Measurements from ENCODE around the gene LTBP3.

The LTBP3 gene

GRCh38 chr11:65491614-65492386 is 66.4 kb downstream of the LTBP3 start (continued):
- TF ChIP-seq ZFP3 (tag by site-specific recombination; IDR thresholded peaks at IDR 0.05; ENCODE audit: low read depth) (no peak), ZNF791 (tag by site-specific recombination; IDR thresholded peaks at IDR 0.05) (no peak), KLF9 (tag by site-specific recombination; IDR thresholded peaks at IDR 0.05; ENCODE audit: low read depth) (peak; percentile 50), ZNF768 (tag by site-specific recombination; IDR thresholded peaks at IDR 0.05) (no peak), ZNF398 (tag by site-specific recombination; IDR thresholded peaks at IDR 0.05) (peak; percentile 73), ZNF624 (tag by site-specific recombination; IDR thresholded peaks at IDR 0.05) (no peak), ZNF529 (tag by site-specific recombination; IDR thresholded peaks at IDR 0.05; ENCODE audit: insufficient replicate concordance) (no peak), ZNF776 (tag by site-specific recombination; IDR thresholded peaks at IDR 0.05; ENCODE audit: borderline replicate concordance) (no peak), ZNF211 (tag by site-specific recombination; IDR thresholded peaks at IDR 0.05; ENCODE audit: low read depth) (no peak), ZSCAN16 (tag by site-specific recombination; IDR thresholded peaks at IDR 0.05) (no peak), ZNF664 (tag by site-specific recombination; IDR thresholded peaks at IDR 0.05) (no peak), GFI1B (tag by site-specific recombination; IDR thresholded peaks at IDR 0.05) (no peak), ZNF585B (tag by site-specific recombination; IDR thresholded peaks at IDR 0.05) (no peak), KLF16 (tag by site-specific recombination; IDR thresholded peaks at IDR 0.05) (no peak; the same call in 1 of the 2 replicates), ZNF350 (tag by site-specific recombination; IDR thresholded peaks at IDR 0.05) (no peak), ZNF335 (tag by site-specific recombination; conservative IDR thresholded peaks at IDR 0.05) (peak; percentile 64), ZBTB10 (tag by site-specific recombination; IDR thresholded peaks at IDR 0.05) (peak; percentile 70; the same call in 1 of the 2 replicates), WT1 (tag by site-specific recombination; IDR thresholded peaks at IDR 0.05) (peak; percentile 59; the same call in 1 of the 2 replicates), ZBTB20 (tag by site-specific recombination; IDR thresholded peaks at IDR 0.05) (peak; percentile 64; the same call in 1 of the 2 replicates)
- TF ChIP-seq, protein P1, sequence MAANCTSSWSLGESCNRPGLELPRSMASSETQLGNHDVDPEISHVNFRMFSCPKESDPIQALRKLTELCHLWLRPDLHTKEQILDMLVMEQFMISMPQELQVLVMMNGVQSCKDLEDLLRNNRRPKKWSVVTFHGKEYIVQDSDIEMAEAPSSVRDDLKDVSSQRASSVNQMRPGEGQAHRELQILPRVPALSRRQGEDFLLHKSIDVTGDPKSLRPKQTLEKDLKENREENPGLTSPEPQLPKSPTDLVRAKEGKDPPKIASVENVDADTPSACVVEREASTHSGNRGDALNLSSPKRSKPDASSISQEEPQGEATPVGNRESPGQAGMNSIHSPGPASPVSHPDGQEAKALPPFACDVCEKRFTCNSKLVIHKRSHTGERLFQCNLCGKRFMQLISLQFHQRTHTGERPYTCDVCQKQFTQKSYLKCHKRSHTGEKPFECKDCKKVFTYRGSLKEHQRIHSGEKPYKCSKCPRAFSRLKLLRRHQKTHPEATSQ (tag by site-specific recombination; IDR thresholded peaks at IDR 0.05), result no peak
- TF ChIP-seq, protein P2, sequence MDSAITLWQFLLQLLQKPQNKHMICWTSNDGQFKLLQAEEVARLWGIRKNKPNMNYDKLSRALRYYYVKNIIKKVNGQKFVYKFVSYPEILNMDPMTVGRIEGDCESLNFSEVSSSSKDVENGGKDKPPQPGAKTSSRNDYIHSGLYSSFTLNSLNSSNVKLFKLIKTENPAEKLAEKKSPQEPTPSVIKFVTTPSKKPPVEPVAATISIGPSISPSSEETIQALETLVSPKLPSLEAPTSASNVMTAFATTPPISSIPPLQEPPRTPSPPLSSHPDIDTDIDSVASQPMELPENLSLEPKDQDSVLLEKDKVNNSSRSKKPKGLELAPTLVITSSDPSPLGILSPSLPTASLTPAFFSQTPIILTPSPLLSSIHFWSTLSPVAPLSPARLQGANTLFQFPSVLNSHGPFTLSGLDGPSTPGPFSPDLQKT (IDR thresholded peaks at IDR 0.05; ENCODE audit: borderline replicate concordance, low read depth, low read length), result no peak
- TF ChIP-seq, protein P3, sequence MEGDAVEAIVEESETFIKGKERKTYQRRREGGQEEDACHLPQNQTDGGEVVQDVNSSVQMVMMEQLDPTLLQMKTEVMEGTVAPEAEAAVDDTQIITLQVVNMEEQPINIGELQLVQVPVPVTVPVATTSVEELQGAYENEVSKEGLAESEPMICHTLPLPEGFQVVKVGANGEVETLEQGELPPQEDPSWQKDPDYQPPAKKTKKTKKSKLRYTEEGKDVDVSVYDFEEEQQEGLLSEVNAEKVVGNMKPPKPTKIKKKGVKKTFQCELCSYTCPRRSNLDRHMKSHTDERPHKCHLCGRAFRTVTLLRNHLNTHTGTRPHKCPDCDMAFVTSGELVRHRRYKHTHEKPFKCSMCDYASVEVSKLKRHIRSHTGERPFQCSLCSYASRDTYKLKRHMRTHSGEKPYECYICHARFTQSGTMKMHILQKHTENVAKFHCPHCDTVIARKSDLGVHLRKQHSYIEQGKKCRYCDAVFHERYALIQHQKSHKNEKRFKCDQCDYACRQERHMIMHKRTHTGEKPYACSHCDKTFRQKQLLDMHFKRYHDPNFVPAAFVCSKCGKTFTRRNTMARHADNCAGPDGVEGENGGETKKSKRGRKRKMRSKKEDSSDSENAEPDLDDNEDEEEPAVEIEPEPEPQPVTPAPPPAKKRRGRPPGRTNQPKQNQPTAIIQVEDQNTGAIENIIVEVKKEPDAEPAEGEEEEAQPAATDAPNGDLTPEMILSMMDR (tag by site-specific recombination; IDR thresholded peaks at IDR 0.05), result no peak
- TF ChIP-seq, protein P4, sequence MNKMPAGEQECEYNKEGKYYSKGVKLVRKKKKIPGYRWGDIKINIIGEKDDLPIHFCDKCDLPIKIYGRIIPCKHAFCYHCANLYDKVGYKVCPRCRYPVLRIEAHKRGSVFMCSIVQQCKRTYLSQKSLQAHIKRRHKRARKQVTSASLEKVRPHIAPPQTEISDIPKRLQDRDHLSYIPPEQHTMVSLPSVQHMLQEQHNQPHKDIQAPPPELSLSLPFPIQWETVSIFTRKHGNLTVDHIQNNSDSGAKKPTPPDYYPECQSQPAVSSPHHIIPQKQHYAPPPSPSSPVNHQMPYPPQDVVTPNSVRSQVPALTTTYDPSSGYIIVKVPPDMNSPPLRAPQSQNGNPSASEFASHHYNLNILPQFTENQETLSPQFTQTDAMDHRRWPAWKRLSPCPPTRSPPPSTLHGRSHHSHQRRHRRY (tag by site-specific recombination; IDR thresholded peaks at IDR 0.05), result no peak
- TF ChIP-seq, protein P5, sequence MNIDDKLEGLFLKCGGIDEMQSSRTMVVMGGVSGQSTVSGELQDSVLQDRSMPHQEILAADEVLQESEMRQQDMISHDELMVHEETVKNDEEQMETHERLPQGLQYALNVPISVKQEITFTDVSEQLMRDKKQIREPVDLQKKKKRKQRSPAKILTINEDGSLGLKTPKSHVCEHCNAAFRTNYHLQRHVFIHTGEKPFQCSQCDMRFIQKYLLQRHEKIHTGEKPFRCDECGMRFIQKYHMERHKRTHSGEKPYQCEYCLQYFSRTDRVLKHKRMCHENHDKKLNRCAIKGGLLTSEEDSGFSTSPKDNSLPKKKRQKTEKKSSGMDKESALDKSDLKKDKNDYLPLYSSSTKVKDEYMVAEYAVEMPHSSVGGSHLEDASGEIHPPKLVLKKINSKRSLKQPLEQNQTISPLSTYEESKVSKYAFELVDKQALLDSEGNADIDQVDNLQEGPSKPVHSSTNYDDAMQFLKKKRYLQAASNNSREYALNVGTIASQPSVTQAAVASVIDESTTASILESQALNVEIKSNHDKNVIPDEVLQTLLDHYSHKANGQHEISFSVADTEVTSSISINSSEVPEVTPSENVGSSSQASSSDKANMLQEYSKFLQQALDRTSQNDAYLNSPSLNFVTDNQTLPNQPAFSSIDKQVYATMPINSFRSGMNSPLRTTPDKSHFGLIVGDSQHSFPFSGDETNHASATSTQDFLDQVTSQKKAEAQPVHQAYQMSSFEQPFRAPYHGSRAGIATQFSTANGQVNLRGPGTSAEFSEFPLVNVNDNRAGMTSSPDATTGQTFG (tag by site-specific recombination; IDR thresholded peaks at IDR 0.05; ENCODE audit: borderline replicate concordance), result no peak

Data from HEK293 (cell line).